Ureter (tissue), 1 donor: Measurements from ENCODE around the gene IQGAP3. TPM values are rescaled to one million over a fixed set of nuclear protein-coding genes. Genes with fewer than 3 reads are reported as not detected.
"Not testable (repeated sequence)": the region's sequence is repeated elsewhere in the genome, so short reads cannot be mapped to it uniquely, and the experiment has no call there.

Experiments used
- DNase-seq: peaks from one replicate; pipeline ENCODE4 v3.0.0-alpha.2; 2020; ENCODE audit warnings: low spot score
- total RNA-seq: library from RNA; stranded (reverse); gene quantifications from one replicate; pipeline ENCODE4 v1.2.4, GENCODE V29; 2023
- donor health status: DM: yes; HTN: yes; CAD: no.

IQGAP3 gene
- total RNA-seq, 1 donor from 2014 or later, result 0.68 TPM

- DNase-seq, result no peak
Measured at GRCh38 chr1:156592910-156593660, 20.7 kb upstream of the IQGAP3 start.

DNA sequence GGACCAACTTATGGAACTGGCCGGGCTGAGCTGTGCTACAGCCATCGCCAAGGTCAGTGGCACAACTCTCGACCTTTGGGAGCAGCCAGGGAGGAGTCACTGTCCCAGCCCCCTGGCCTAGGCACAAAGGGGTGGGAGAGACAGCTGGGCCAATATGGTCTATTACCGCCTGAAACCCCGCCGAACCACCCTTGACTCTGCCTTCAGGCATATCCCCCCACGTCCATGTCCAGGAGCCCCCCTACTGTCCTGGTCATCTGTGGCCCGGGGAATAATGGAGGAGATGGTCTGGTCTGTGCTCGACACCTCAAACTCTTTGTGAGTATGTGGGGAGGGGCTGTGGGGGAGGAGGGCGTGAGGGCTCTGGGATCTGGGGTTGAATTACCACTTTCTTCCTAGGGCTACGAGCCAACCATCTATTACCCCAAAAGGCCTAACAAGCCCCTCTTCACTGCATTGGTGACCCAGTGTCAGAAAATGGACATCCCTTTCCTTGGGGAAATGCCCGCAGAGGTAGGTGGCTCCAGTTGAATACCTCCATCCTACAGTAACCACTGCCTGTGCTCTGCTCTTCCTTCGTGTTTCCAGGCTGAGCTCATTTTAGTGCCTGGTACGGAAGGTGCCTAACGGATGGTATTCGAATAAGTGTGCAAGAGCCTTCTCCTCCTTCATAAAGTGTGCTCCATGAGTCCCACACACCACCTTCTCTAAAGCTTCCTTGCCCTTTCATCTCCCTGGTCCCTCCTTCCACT lies 20.0 kb upstream of the IQGAP3 start:
- DNase-seq, result no peak

- peak; percentile 75 for DNase-seq
Measured at GRCh38 chr1:156591432-156592157, 19.2 kb upstream of the IQGAP3 start, which contains the start of gene NAXE. Gene NAXE, plus strand, starts transcription at chr1:156591776. Its CDS starts 29 bp downstream, at chr1:156591805.

DNA sequence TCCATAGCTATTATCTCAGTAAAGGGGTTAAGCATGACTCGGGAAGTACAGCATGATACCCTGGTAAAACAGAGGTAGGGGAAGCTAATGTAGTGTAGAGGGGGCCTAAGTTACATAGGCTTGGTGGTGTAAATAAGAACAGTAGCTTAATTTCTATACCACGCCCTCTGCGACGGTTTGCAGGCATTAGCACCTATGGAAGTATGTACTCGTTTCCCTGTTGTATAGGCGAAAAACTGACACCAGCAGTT lies 18.7 kb upstream of the IQGAP3 start:
- DNase-seq, result no peak

DNA sequence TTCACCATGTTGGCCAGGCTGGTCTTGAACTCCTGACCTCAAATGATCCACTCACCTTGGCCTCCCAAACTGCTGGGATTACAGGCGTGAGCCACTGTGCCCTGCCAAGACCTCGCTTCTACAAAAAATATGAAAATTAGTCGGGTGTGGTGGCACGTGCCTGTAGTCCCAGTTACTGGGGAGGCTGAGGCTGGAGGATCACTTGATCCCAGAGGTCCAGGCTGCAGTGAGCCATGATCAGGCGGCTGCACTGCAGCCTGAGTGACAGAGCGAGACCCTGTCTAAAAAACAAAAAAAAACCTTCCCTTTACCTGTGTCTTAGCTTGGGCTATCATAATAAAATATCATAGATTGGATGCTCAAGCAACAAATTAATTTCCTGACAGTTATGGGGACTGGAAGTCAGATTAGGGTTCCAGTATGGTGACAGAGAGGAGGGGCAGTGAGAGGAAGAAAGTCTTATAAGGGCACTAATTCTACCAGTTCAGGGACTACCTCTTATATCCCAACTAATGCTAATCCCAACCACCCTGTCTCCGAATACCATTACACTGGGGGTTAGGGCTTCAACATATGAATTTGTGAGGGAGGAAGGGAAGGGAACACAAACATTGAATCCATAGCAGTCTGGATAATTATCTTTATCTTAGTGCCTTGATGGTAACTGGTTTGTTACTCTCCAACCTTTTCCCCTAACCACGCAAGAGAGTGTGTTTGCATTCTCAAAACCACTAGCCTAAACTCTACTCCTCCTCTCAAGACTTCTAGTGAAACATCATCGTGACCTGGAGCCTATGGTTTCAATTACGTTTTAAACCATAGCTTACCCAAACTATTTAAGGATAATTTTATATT lies 18.2 kb upstream of the IQGAP3 start:
- DNase-seq, result no peak

DNA sequence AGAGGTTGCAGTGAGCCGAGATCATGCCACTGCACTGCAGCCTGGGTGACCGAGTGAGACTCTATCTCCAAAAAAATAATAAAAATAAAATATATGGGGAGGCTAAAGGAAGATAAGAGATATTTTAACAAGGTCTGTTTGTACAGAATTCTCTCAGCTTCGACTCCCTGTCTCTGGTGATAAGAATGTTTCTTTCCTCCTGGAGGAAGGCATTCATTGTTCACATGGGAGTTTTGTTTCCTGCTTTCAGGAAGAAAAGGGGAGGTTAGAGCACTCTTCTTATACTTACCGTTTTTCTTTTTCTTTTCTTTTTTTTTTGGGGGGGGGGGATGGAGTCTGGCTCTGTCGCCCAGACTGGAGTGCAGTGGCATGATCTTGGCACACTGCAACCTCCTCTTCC lies 17.2 kb upstream of the IQGAP3 start:
- DNase-seq, result no peak

DNA sequence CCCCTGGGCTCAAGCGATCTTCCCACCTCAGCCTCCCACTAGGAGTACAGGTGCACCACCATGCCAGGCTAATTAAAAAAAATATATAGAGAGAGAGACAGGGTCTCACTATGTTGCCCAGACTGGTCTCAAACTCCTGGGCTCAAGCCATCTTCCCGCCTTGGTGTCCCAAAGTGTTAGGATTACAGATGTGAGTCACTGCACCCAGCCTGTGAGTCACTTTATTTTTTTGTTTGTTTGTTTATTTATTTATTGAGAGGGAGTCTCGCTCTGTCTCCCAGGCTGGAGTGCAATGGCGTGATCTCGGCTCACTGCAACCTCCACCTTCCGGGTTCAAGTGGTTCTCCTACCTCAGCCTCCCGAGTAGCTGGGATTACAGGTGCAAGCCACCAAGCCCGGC lies 15.6 kb upstream of the IQGAP3 start:
- not testable (repeated sequence) for DNase-seq

DNA sequence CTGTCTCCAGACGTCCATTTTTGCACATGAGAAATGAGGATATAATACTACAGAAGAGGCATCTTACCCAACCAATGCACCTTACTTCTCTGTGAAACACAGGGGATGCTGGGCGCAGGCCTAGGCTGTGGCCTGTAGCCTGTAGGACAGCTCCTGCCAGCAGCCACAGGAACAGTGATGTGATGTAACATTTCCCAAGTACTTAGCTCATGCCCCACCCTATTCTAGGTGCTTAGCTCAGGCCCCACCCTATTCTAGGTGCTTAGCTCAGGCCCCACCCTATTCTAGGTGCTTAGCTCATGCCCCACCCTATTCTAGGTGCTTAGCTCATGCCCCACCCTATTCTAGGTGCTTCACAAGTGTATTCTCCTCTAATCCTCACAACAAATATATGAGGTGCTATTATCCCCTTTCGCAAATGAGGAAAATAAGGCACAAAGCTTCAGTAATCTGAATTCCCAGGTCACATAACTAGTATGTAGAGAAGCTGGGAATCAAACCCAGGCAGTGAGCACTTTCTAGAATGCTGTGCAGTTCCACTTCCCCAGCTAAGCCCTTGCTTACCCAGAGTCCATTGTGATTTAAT lies 14.6 kb upstream of the IQGAP3 start:
- no peak for DNase-seq

DNA sequence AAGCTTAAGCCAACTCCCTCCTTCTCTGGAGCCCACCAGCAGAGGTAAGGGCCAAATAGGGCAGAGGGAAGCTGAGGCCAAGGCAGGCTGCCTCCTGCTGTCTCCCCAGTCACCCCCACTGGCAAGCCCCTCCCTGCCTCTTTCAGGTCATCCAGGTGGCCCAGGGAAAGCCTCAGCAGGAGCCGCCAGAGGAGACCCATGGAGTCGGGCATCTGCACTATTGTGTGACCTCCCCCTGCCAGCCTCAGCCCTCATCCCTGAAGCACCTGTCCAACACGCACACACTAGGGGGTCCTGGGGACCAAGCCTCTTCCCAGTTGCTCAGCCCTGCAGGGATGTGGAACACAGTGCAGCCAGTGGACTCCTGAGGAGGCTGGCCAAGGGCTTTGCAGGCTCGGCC lies 14.0 kb upstream of the IQGAP3 start:
- no peak for DNase-seq

DNA sequence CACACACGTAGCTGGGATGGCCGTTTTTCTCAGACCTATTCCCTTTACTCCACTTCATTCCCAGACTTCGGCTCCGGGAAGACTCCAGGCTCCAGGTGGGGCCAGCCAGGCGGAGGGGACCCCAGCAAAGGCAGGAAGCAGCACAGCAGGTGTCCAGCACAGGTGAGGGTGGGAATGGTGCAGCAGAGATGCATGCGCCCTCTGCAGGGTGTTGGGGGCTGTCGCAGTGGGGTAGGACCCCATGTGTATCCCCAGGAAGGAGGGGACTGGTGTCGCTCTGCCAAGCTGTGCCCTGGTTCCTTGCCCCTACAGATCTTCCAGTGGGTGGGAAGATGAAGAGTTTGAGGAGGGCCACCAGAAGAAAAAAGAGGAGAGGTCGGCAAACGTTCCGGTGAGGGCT lies 12.4 kb upstream of the IQGAP3 start:
- DNase-seq, result no peak

DNA sequence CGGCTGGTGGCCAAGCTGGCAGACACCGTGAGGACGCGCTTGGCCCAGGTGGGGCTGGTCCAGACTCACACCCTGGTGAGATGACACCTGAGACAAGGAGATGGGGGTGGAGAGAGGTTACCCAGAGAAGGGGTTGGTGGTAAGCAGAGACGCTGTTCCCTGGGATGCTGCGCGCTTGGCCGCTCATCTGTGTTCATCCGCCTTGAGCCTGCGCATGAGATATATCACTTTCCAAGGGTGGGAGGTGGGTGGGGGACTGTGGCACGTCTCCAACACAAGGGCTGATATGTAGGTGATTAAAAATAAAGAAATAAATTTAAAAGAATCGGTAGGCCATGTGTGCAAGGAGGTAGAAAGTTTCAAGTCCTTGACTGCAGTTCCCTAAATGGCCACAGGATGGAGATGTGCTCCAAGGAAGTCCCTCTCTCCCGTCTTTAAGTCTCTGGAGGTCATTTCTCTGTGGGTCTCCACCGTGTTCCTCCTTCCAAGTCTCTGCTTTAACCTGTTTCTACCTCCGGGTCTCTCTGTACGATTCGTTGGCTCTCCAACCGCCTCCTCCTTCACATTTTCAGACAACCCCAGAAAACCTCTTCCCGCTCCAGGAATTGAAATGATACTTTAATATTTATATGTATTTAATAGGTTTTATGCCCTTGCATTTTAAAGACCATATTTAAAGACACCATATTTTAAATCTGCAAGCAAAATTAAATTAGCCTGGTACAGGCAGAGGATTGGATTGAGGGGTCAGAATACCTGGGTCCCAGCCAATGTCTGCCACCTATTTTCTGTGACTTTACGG lies 11.7 kb upstream of the IQGAP3 start:
- peak; percentile 80 for DNase-seq

DNA sequence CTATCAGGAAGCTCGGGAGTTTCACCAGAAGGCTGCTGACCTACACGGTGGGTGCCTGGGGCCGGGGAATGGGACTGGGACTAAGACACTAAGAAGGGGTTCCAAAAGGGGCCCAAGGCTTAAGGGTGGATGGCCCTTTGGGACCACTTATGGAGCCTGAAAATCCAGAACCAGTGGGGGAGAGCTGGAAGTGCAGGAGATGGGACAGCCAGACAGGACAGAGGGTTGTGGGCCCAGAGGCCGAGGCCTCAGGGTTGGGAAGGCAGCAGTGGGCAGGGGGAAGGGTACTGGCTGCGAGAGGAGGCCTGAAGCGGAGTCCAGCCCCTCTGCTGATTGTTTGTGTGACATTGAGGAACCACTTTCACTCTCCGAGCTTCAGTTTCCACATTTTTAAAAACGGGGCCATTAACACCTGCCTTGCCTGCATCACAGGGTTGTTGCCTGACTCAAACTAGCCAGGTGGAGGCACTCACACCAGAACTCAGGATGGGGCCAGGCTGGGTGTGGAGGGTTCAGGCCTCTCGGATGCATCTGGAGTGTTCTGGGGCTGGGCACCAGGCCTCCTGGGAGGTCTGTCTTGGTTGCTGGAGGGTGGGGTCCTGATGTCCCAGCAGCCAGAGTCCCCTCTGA lies 10.1 kb upstream of the IQGAP3 start:
- DNase-seq, result no peak

GRCh38 chr1:156581661-156582387 lies 9.5 kb upstream of the IQGAP3 start:
- no peak for DNase-seq

DNA sequence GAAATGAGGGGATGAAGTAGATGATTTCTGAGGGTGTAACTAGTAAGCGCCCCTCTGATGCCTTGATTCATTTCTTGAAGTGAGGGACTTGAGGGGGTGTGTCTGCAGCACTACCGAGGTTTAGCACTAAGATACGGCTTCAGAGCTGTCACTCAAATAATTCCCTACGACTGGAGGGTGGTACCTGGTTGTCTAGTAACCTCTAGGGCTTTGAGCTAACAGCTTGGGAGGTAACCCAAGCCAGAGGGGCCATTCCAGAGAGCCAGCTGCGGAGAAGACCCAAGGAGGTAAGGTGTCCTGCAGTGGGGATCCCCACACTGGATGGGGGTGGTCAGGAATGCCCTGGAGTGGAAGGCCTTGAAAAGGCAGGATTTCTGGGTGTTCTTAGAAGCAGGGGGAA lies 7.1 kb upstream of the IQGAP3 start, which contains the start of gene TTC24:
TTC24 (plus strand) TSS at position 252 of the 400 bp plus-strand sequence. CDS start 1,642 bp downstream, outside the sequence.
- no peak for DNase-seq

- DNase-seq, result no peak
Measured at GRCh38 chr1:156578055-156578454, 5.7 kb upstream of the IQGAP3 start.

- DNase-seq, result no peak
Measured at GRCh38 chr1:156577550-156577949, 5.2 kb upstream of the IQGAP3 start.

DNA sequence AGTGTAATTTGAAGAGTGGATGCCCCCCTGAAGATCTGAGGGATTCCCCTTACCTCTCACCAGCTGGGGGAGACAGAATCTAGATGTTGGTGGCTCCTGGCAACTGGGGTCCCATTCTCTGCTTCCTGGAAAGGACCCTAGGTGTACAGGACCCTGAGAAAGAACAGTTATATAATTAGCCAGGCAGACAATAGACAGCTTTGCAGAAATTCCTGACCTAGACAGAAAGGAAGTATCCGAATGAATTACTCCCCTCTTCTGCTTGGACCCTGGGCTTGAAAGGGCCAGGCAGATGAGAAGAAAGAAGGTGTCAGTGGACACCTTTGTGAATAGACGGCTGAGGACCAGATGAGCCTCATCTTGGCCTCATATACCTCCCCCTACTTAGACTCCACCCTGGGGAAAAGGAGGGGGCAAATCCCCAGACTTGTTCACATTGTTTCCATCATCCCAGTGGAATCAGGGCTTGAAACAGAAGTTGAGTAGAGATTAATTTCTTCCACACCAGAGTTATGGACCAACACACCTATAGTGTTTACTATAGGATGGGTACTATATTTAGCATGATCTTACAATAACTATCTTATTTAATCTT lies 1.8 kb upstream of the IQGAP3 start:
- no peak for DNase-seq

DNA sequence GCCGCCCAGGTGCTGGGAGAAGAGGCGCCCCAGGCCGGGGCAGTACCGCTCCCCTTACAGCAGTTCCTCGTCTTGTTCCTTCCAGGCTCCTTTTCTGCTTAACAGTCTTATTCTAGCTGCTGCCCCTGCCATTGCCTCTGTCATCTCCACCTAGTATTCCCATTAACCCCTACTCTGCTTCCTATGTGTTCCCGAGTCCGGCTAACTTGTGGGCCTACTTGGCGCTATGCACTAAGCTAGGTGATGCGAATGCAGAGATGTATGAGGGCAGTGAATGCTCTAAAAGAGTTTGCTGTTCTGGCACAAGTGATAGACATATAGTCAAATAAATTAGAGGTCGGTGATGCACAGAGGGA lies 276 bp upstream of the IQGAP3 start:
- no peak for DNase-seq

GRCh38 chr1:156571261-156571852 lies 1.0 kb downstream of the IQGAP3 start:
- DNase-seq, result no peak
